ENCODE measurements around the gene GPATCH2L. TPM values are rescaled to one million over a fixed set of nuclear protein-coding genes. Genes with fewer than 3 reads are reported as not detected.

Gene GPATCH2L
- total RNA-seq, 3 donors from 2014 or later, result 45.6 to 74.6 (median 61.6) TPM

GRCh38 chr14:76195003-76195402 is 43.3 kb downstream of the GPATCH2L start:
- no peak overlapping the region for H3K27ac ChIP-seq
- no peak overlapping the region for H3K4me3 ChIP-seq
- TF ChIP-seq POLR2A (IDR thresholded peaks at IDR 0.05) (no peak), CTCF (IDR thresholded peaks at IDR 0.05) (no peak), POLR2AphosphoS5 (IDR thresholded peaks at IDR 0.05) (no peak)
- intact Hi-C loops (cut with DNase I; ENCODE audit: low total_unique reads), result no loop called here
- no peaks in the 10 kb centered on the region for H3K27me3 ChIP-seq
- no peaks in the 10 kb centered on the region for H3K4me1 ChIP-seq
- peaks cover 7% of the 10 kb centered on the region for H3K36me3 ChIP-seq
- no peaks in the 10 kb centered on the region for H3K9me3 ChIP-seq
- DNase-seq (ENCODE audit: low spot score in 2 of 2), result no peak

GRCh38 chr14:76196980-76197695 is 45.4 kb downstream of the GPATCH2L start:
- Histone ChIP-seq H3K4me1 (no peaks in the 10 kb centered on the region), H3K4me3 (no peak overlapping the region), H3K9me3 (no peaks in the 10 kb centered on the region), H3K27ac (no peak overlapping the region), H3K36me3 (peaks cover 12% of the 10 kb centered on the region), H3K27me3 (no peaks in the 10 kb centered on the region)
- no peak for TF ChIP-seq CTCF (IDR thresholded peaks at IDR 0.05)
- no peak for TF ChIP-seq POLR2AphosphoS5 (IDR thresholded peaks at IDR 0.05)
- no peak for TF ChIP-seq POLR2A (IDR thresholded peaks at IDR 0.05)
- DNase-seq (ENCODE audit: low spot score in 2 of 2), result no peak
- intact Hi-C loops (cut with DNase I; ENCODE audit: low total_unique reads), result no loop called here

- intact Hi-C loops (cut with DNase I; ENCODE audit: low total_unique reads), result no loop called here
- Histone ChIP-seq H3K4me3 (no peak overlapping the region), H3K9me3 (no peaks in the 10 kb centered on the region), H3K4me1 (no peaks in the 10 kb centered on the region), H3K27ac (no peak overlapping the region), H3K27me3 (no peaks in the 10 kb centered on the region), H3K36me3 (peaks cover 4% of the 10 kb centered on the region)
- no peak for TF ChIP-seq POLR2AphosphoS5 (IDR thresholded peaks at IDR 0.05)
- no peak for TF ChIP-seq CTCF (IDR thresholded peaks at IDR 0.05)
- TF ChIP-seq POLR2A (IDR thresholded peaks at IDR 0.05), result no peak
- no peak for DNase-seq (ENCODE audit: low spot score in 2 of 2)
These were observed 49.4 kb downstream of the GPATCH2L start for GRCh38 chr14:76201162-76201561.

GRCh38 chr14:76203086-76204001 is 51.6 kb downstream of the GPATCH2L start:
- no peak for DNase-seq (ENCODE audit: low spot score in 2 of 2)
- Histone ChIP-seq H3K9me3 (no peaks in the 10 kb centered on the region), H3K36me3 (peaks cover 4% of the 10 kb centered on the region), H3K4me3 (no peak overlapping the region), H3K4me1 (no peaks in the 10 kb centered on the region), H3K27ac (peak overlapping the region in 1 of 2 donors; percentile 8), H3K27me3 (no peaks in the 10 kb centered on the region)
- TF ChIP-seq POLR2AphosphoS5 (IDR thresholded peaks at IDR 0.05) (no peak), POLR2A (IDR thresholded peaks at IDR 0.05) (no peak), CTCF (IDR thresholded peaks at IDR 0.05) (no peak)
- intact Hi-C loops (cut with DNase I; ENCODE audit: low total_unique reads), result no loop called here
